ENCODE data around the gene PDX1. TPM values are rescaled to one million over a fixed set of nuclear protein-coding genes. Genes with fewer than 3 reads are reported as not detected.

The PDX1 gene
- total and polyA plus RNA-seq, 8 donors, result 8.0 to 26.1 (median 14.0) TPM

GRCh38 chr13:27971776-27972477 lies 52.1 kb downstream of the PDX1 start:
- FAIRE-seq, result no peak

GRCh38 chr13:27972478-27972820 lies 52.6 kb downstream of the PDX1 start:
- FAIRE-seq (no peak), ATAC-seq (no peak), DNase-seq (no peak)
- intact Hi-C loops (cut with DNase I), result no loop called here
- no peak overlapping the region for H3K4me3 ChIP-seq
- no peak overlapping the region for H3K27ac ChIP-seq
- no peaks in the 10 kb centered on the region for H3K4me1 ChIP-seq
- H3K27me3 ChIP-seq, result peaks cover 0 to 12% (median 2%) of the 10 kb centered on the region in 4 donors
- no peaks in the 10 kb centered on the region for H3K9me3 ChIP-seq
- WGBS, 2 donors, result 72 to 82% methylated on average over 2 of the region's 2 CpGs
- no peaks in the 10 kb centered on the region for H3K36me3 ChIP-seq
- no peak for TF ChIP-seq CTCF (IDR thresholded peaks at IDR 0.05)

More at GRCh38 chr13:27971776-27972477, 52.1 kb downstream of the PDX1 start:
- no peaks in the 10 kb centered on the region for H3K36me3 ChIP-seq
- DNase-seq (no peak), ATAC-seq (no peak)
- H3K4me3 ChIP-seq, result no peak overlapping the region
- no peaks in the 10 kb centered on the region for H3K9me3 ChIP-seq
- peaks cover 0 to 13% (median 2%) of the 10 kb centered on the region in 4 donors for H3K27me3 ChIP-seq
- WGBS, 2 donors, result 55 to 68% methylated on average over 7 of the region's 7 CpGs
- no peak overlapping the region for H3K27ac ChIP-seq
- intact Hi-C loops (cut with DNase I), result no loop called here
- TF ChIP-seq CTCF (IDR thresholded peaks at IDR 0.05), result no peak
- H3K4me1 ChIP-seq, result no peaks in the 10 kb centered on the region

GRCh38 chr13:27973291-27973690 lies 53.5 kb downstream of the PDX1 start:
- FAIRE-seq (no peak), DNase-seq (peak in 1 of 6 donors; percentile 29), ATAC-seq (no peak)
- Histone ChIP-seq H3K36me3 (no peaks in the 10 kb centered on the region), H3K27ac (no peak overlapping the region), H3K4me1 (no peaks in the 10 kb centered on the region), H3K27me3 (peaks cover 0 to 7% (median 2%) of the 10 kb centered on the region in 4 donors), H3K9me3 (no peaks in the 10 kb centered on the region), H3K4me3 (no peak overlapping the region)
- no peak for TF ChIP-seq CTCF (IDR thresholded peaks at IDR 0.05)
- WGBS, 2 donors, result 65 to 76% methylated on average over 5 of the region's 5 CpGs
- intact Hi-C loops (cut with DNase I), result no loop called here

- no peak overlapping the region for H3K27ac ChIP-seq
- WGBS, 2 donors, result 43 to 51% methylated on average over 7 of the region's 7 CpGs
- ATAC-seq (no peak), FAIRE-seq (no peak), DNase-seq (peak in 1 of 6 donors; percentile 27)
- H3K4me3 ChIP-seq, result no peak overlapping the region
- H3K36me3 ChIP-seq, result no peaks in the 10 kb centered on the region
- no peaks in the 10 kb centered on the region for H3K4me1 ChIP-seq
- intact Hi-C loops (cut with DNase I), result no loop called here
- TF ChIP-seq CTCF (IDR thresholded peaks at IDR 0.05), result no peak
- no peaks in the 10 kb centered on the region for H3K9me3 ChIP-seq
- peaks cover 0 to 11% (median 4%) of the 10 kb centered on the region in 4 donors for H3K27me3 ChIP-seq
Observed at GRCh38 chr13:27973961-27974662, 54.3 kb downstream of the PDX1 start.

Other genes starting within 250 kb of the PDX1 start
- not detected for gene GSX1, start 127.5 kb upstream of the PDX1 start, total RNA-seq
- not detected for gene GSX1, start 127.5 kb upstream of the PDX1 start, polyA plus RNA-seq
- gene CDX2, start 49.3 kb downstream of the PDX1 start, total RNA-seq, result 1 to 10 TPM; 2.8 to 6.0 (median 4.8) TPM
- gene CDX2, start 49.3 kb downstream of the PDX1 start, polyA plus RNA-seq, result 1 to 10 TPM; 3.5 to 6.9 TPM
- not detected for gene URAD, start 68.7 kb downstream of the PDX1 start, total RNA-seq
- under 1 TPM in 1 of 2 donors, not detected in 1; 0.31 TPM for gene URAD, start 68.7 kb downstream of the PDX1 start, polyA plus RNA-seq
- 1 to 10 TPM; 2.6 to 4.0 (median 3.3) TPM for gene FLT3, start 180.6 kb downstream of the PDX1 start, total RNA-seq
- gene FLT3, start 180.6 kb downstream of the PDX1 start, polyA plus RNA-seq, result 1 to 10 TPM; 2.3 to 3.9 TPM
- gene PAN3, start 218.5 kb downstream of the PDX1 start, total RNA-seq, result 10 to 100 TPM; 12.4 to 26.4 (median 16.2) TPM
- gene PAN3, start 218.5 kb downstream of the PDX1 start, polyA plus RNA-seq, result 10 to 100 TPM; 16.3 to 21.7 TPM